Keratinocyte (primary cell): ENCODE measurements around the gene ZNF521. TPM values are rescaled to one million over a fixed set of nuclear protein-coding genes. Genes with fewer than 3 reads are reported as not detected.

ENCODE experiments used
- DNase-seq: peaks from one replicate; pipeline ENCODE4 v3.0.0-alpha.2; 2011; ENCODE audit warnings: low read depth, missing footprints, low spot score
- FAIRE-seq: peaks from 2 replicates; lab custom pipeline; 2011; peaks lifted over from hg19 to GRCh38; lab: Jason Lieb, UNC
- H2AFZ ChIP-seq: 2 replicates; pipeline ENCODE4 v1.6.0; 2012; ENCODE audit warnings: low read length, control low read depth, inconsistent platforms; ENCODE audit not compliant: control insufficient read depth
- H3K27ac ChIP-seq: 2 replicates; pipeline ENCODE4 v1.5.1; 2011; ENCODE audit warnings: low read length; ENCODE audit not compliant: control insufficient read depth, insufficient read depth
- H3K27me3 ChIP-seq: 3 replicates; pipeline ENCODE4 v1.6.0; 2011; ENCODE audit warnings: low read length; ENCODE audit not compliant: control insufficient read depth, insufficient read depth; ENCODE audit errors: extremely low read depth
- H3K36me3 ChIP-seq, 2 experiments: 2 replicates in 1 of 2; 3 replicates in 1 of 2; pipeline ENCODE4 v1.5.1; 2011; ENCODE audit warnings: low read length in 2 of 2, mild to moderate bottlenecking in 1 of 2; ENCODE audit not compliant: control insufficient read depth in 2 of 2, insufficient read depth in 2 of 2; ENCODE audit errors: extremely low read depth in 1 of 2
- H3K4me1 ChIP-seq: 3 replicates; pipeline ENCODE4 v1.5.1; 2011; ENCODE audit warnings: low read length; ENCODE audit not compliant: control insufficient read depth, insufficient read depth; ENCODE audit errors: extremely low read depth
- H3K4me2 ChIP-seq: 3 replicates; pipeline ENCODE4 v1.6.0; 2011; ENCODE audit warnings: low read depth, low read length; ENCODE audit not compliant: control insufficient read depth, insufficient read depth; ENCODE audit errors: extremely low read depth
- H3K4me3 ChIP-seq, 3 experiments: fragments of 200-600 bp in 1 of 3; sonication (generic) in 1 of 3; 2 replicates in 2 of 3; 3 replicates in 1 of 3; pipeline ENCODE4 v1.5.1; 2011 to 2016; ENCODE audit warnings: low read length in 3 of 3, mild to moderate bottlenecking in 3 of 3, control low read depth in 2 of 3, inconsistent platforms in 1 of 3, low read depth in 1 of 3, mixed read lengths in 1 of 3, mixed run types in 1 of 3, moderate library complexity in 1 of 3; ENCODE audit not compliant: control insufficient read depth in 2 of 3, insufficient read depth in 2 of 3; ENCODE audit errors: extremely low read depth in 1 of 3
- H3K79me2 ChIP-seq: 2 replicates; pipeline ENCODE4 v1.6.0; 2012; ENCODE audit warnings: low read length; ENCODE audit not compliant: control insufficient read depth, insufficient read depth
- H3K9ac ChIP-seq: 3 replicates; pipeline ENCODE4 v1.6.0; 2011; ENCODE audit warnings: low read length; ENCODE audit not compliant: control insufficient read depth, insufficient read depth; ENCODE audit errors: extremely low read depth
- H3K9me1 ChIP-seq: 3 replicates; pipeline ENCODE4 v1.6.0; 2011; ENCODE audit warnings: low read length; ENCODE audit not compliant: control insufficient read depth, insufficient read depth; ENCODE audit errors: extremely low read depth
- H3K9me3 ChIP-seq: 2 replicates; pipeline ENCODE4 v1.5.1; 2012; ENCODE audit warnings: low read depth, low read length; ENCODE audit not compliant: control insufficient read depth
- H4K20me1 ChIP-seq: 3 replicates; pipeline ENCODE4 v1.6.0; 2011; ENCODE audit warnings: low read length; ENCODE audit not compliant: control insufficient read depth, insufficient read depth; ENCODE audit errors: extremely low read depth
- EZH2 ChIP-seq: IDR thresholded peaks from one replicate; pipeline ENCODE4 v1.6.1; 2012; ENCODE audit warnings: inconsistent platforms, mild to moderate bottlenecking, low read length, moderate library complexity
- dilution Hi-C: fragments of 300-500 bp; cut with MboI; formaldehyde crosslinking; loops from one replicate; pipeline ENCODE4 v1.7.0; 2020; ENCODE audit warnings: low sequenced_read_pairs; ENCODE audit not compliant: extremely low pct_ligation_motif_present
- polyA plus RNA-seq, 5 experiments: library from polyadenylated mRNA; depleted of rRNA in 3 of 5; stranded (reverse) in 3 of 5; stranded (forward) in 1 of 5; unstranded in 1 of 5; fragments of >200 nt; gene quantifications; 1 replicate in 1 of 5; 2 replicates in 3 of 5; 3 replicates in 1 of 5; pipeline versions ENCODE4 v1.2.1 to v1.2.3, GENCODE V29; 2011 to 2012; ENCODE audit warnings: missing spikeins in 2 of 5, low read depth in 1 of 5, low replicate concordance in 1 of 5
- TF ChIP-seq, protein P1 (sequence below), 3 experiments: IDR thresholded peaks in 1 of 3; conservative IDR thresholded peaks in 1 of 3; optimal IDR thresholded peaks in 1 of 3; 2 replicates in 2 of 3; 3 replicates in 1 of 3; pipeline versions ENCODE3 to v1.5.1; 2011; ENCODE audit warnings: low read length in 3 of 3, mild to moderate bottlenecking in 3 of 3, moderate library complexity in 2 of 3, control low read depth in 1 of 3, inconsistent platforms in 1 of 3; ENCODE audit not compliant: insufficient read depth in 2 of 3; ENCODE audit errors: extremely low read depth in 1 of 3

ZNF521 gene
- polyA plus RNA-seq, 1 donor (not counting 4 experiments of a cell fraction or from before 2014, with no cell fraction given): 0.07 TPM

- TF ChIP-seq, protein P1, sequence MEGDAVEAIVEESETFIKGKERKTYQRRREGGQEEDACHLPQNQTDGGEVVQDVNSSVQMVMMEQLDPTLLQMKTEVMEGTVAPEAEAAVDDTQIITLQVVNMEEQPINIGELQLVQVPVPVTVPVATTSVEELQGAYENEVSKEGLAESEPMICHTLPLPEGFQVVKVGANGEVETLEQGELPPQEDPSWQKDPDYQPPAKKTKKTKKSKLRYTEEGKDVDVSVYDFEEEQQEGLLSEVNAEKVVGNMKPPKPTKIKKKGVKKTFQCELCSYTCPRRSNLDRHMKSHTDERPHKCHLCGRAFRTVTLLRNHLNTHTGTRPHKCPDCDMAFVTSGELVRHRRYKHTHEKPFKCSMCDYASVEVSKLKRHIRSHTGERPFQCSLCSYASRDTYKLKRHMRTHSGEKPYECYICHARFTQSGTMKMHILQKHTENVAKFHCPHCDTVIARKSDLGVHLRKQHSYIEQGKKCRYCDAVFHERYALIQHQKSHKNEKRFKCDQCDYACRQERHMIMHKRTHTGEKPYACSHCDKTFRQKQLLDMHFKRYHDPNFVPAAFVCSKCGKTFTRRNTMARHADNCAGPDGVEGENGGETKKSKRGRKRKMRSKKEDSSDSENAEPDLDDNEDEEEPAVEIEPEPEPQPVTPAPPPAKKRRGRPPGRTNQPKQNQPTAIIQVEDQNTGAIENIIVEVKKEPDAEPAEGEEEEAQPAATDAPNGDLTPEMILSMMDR (optimal IDR thresholded peaks at IDR 0.05 in 1 of 3, IDR thresholded peaks at IDR 0.05 in 1 of 3, conservative IDR thresholded peaks at IDR 0.05 in 1 of 3; ENCODE audit: extremely low read depth in 1 of 3, insufficient read depth in 2 of 3, low read length in 3 of 3): no peak
- no peak for TF ChIP-seq EZH2
- dilution Hi-C loops: no loop called here
- H3K9ac ChIP-seq: no peak overlapping the region
- no peaks in the 10 kb centered on the region for H3K36me3 ChIP-seq
- no peak overlapping the region for H2AFZ ChIP-seq
- no peaks in the 10 kb centered on the region for H3K9me1 ChIP-seq
- no peaks in the 10 kb centered on the region for H3K4me1 ChIP-seq
- H4K20me1 ChIP-seq: no peaks in the 10 kb centered on the region
- no peak overlapping the region for H3K4me3 ChIP-seq
- no peak overlapping the region for H3K4me2 ChIP-seq
- FAIRE-seq (no peak), DNase-seq (no peak)
- H3K27me3 ChIP-seq: no peaks in the 10 kb centered on the region
- no peaks in the 10 kb centered on the region for H3K9me3 ChIP-seq
- no peaks in the 10 kb centered on the region for H3K79me2 ChIP-seq
- H3K27ac ChIP-seq: no peak overlapping the region
Observed at GRCh38 chr18:25233528-25234321, 118.2 kb downstream of the ZNF521 start.

DNA sequence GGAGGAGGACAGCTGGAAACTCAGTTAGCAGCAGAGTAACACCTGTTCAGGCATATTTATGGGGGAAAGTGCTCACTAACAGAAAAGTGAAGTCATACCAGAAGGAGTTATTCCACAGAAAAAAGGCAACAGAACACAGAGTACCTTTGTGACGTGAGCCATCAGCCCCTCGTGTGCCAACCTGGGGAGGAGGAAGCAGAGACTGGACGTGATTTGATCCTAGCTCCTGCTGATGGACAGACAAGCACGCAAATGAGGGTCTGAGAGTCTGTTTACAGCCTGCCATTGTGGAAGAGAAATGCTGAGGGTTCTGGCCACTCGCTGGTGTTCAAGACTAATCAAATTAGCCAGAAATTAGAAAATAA lies 120.7 kb downstream of the ZNF521 start:
- no peak overlapping the region for H3K4me2 ChIP-seq
- DNase-seq (no peak), FAIRE-seq (no peak)
- no peaks in the 10 kb centered on the region for H3K9me3 ChIP-seq
- no peak overlapping the region for H3K4me3 ChIP-seq
- H2AFZ ChIP-seq: no peak overlapping the region
- H3K9ac ChIP-seq: no peak overlapping the region
- H3K27ac ChIP-seq: no peak overlapping the region
- H3K36me3 ChIP-seq: no peaks in the 10 kb centered on the region
- dilution Hi-C loops: no loop called here
- TF ChIP-seq, protein P1 (optimal IDR thresholded peaks at IDR 0.05 in 1 of 3, IDR thresholded peaks at IDR 0.05 in 1 of 3, conservative IDR thresholded peaks at IDR 0.05 in 1 of 3; ENCODE audit: extremely low read depth in 1 of 3, insufficient read depth in 2 of 3, low read length in 3 of 3): no peak
- TF ChIP-seq EZH2: no peak
- H3K9me1 ChIP-seq: no peaks in the 10 kb centered on the region
- H3K4me1 ChIP-seq: no peaks in the 10 kb centered on the region
- no peaks in the 10 kb centered on the region for H3K27me3 ChIP-seq
- H3K79me2 ChIP-seq: no peaks in the 10 kb centered on the region
- no peaks in the 10 kb centered on the region for H4K20me1 ChIP-seq
